IPS-18c (cell line): Measurements from ENCODE around the gene TMEM207.

Experiments used
- H3K4me3 ChIP-seq: 2 replicates; pipeline ENCODE4 v1.7.0; 2013; ENCODE audit warnings: low read depth, mild to moderate bottlenecking, low read length, moderate library complexity; ENCODE audit not compliant: insufficient read depth
- H3K9me3 ChIP-seq: one replicate; pipeline ENCODE4 v1.6.1; 2013; ENCODE audit warnings: mild to moderate bottlenecking, low read length, moderate library complexity; ENCODE audit not compliant: control insufficient read depth, insufficient read depth

TMEM207 gene

DNA sequence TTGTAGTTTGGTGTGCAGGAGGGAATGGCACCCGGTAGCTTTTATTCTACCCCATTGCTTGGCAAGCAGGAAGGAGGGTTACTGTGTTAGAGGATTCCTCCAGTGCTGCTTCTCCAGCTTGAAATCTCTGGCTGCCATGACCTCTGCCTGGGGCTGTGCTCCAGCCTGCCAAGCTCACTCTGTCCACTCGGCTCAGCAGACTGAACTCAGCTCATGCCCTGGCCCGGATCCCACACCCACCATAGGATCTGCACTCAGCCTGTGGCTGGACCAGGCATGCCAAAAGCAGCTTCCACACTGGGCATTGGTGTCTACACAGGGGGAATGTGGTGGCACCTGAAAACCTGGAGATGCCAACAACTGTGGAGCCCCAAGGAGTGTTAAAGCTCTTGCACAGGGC lies 35.4 kb downstream of the TMEM207 start:
- Histone ChIP-seq H3K9me3 (no peaks in the 10 kb centered on the region), H3K4me3 (no peak overlapping the region)

DNA sequence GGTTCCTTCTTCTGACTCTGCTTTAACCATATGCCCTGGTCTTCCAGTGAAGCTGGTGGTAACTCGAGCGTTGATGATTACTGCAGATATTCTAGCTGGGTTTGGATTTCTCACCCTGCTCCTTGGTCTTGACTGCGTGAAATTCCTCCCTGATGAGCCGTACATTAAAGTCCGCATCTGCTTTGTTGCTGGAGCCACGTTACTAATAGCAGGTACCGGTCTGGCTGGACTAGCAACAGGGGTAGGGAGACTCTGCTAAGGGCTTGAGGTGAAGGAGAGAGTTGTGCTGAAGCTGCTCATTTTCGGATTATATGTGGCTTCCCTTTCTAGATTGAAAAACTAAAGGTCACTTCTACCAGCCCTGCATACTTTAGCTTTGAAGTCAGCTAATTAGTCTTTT lies 45.0 kb downstream of the TMEM207 start:
- Histone ChIP-seq H3K4me3 (no peak overlapping the region), H3K9me3 (no peaks in the 10 kb centered on the region)

DNA sequence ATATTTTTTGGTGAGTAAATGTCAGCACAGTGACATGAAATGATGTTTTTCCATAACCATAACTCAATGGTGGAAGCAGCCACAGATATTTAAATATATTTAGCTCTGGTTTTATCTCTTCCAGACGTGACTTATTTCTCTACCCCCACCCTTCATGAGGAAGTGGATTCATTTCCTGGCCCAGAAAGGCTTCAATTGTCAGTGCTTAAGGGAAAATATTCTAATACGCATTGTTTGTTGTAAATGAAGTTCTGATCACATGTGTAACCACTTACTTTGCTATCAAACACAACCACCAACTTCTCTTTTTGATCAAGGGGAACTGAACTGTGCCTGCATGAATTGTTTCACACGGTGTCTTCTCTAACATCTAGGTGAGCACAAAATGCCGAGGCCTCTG lies 47.7 kb downstream of the TMEM207 start:
- H3K9me3 ChIP-seq, result no peaks in the 10 kb centered on the region
- no peak overlapping the region for H3K4me3 ChIP-seq

DNA sequence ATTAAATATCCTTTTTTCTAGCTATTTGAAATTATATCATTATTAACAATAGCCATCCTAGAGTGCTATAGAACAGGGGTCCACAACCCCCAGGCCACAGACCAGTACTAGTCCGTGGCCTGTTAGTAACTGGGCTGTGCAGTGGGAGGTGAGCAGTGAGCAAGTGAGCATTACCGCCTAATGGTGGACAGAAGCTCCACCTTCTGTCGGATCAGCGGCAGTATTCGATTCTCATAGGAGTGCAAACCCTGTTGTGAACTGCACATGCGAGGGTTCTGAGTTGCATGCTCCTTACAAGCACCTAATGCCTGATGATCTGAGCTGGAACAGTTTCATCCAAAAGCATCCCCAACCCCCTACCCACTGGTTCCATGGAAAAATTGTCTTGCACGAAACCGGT lies 50.0 kb downstream of the TMEM207 start:
- Histone ChIP-seq H3K9me3 (no peaks in the 10 kb centered on the region), H3K4me3 (no peak overlapping the region)

DNA sequence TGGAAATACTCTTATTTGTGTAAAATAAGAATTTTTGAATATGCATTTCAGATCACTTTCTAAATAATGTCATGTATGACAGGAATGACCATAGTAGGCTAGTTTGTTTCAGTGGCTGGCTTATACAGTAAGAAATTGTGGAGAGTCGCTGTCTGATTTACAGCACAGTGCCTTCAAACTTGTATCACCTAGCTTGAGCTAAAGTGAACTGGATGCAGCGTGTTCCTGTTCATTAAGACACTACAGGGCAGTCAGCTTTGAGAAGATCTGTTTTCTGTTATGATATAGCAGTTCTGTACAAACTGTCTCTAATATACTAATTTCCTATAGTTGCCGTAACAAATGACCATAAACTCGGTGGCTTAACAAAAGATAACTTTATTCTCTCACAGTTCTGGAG lies 51.8 kb downstream of the TMEM207 start:
- no peak overlapping the region for H3K4me3 ChIP-seq
- H3K9me3 ChIP-seq, result no peaks in the 10 kb centered on the region

DNA sequence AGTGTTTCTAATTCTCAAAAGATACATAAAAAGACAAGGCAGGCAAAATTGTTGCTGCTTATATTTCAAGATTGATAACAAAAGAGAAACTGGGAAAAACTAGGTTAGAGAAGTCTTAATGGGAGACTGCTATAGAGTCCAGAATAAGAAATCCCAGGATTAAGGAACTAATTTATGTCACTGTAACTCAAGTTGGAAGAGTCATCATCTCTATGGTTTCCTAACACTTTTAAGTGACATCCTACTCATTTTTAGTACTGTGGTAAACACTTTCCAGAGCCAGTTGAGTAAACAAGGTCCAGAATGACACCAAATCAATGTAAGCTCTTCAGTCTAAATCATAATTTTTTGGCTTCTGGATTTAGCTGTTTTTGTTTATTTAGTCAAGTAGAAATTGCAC lies 53.7 kb downstream of the TMEM207 start:
- no peaks in the 10 kb centered on the region for H3K9me3 ChIP-seq
- H3K4me3 ChIP-seq, result no peak overlapping the region

DNA sequence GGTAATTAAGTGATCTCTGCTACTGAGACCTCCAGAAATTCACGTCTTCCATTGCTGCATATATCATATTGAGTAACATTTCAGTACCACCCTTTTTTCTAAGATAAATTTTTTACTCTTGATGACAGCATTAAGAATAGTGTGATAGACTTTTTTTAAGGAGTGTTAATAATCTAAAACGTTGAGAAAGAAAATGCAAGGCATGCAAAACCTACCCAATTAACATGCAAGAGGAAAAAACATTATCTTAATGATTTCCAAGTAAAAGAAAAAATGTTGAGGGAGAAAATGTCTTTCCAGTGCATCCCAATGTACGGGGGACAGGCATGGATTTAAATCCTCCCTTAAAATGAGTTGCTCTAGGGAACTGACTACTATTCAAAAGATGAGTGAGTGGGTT lies 61.0 kb downstream of the TMEM207 start:
- no peak overlapping the region for H3K4me3 ChIP-seq
- no peaks in the 10 kb centered on the region for H3K9me3 ChIP-seq

DNA sequence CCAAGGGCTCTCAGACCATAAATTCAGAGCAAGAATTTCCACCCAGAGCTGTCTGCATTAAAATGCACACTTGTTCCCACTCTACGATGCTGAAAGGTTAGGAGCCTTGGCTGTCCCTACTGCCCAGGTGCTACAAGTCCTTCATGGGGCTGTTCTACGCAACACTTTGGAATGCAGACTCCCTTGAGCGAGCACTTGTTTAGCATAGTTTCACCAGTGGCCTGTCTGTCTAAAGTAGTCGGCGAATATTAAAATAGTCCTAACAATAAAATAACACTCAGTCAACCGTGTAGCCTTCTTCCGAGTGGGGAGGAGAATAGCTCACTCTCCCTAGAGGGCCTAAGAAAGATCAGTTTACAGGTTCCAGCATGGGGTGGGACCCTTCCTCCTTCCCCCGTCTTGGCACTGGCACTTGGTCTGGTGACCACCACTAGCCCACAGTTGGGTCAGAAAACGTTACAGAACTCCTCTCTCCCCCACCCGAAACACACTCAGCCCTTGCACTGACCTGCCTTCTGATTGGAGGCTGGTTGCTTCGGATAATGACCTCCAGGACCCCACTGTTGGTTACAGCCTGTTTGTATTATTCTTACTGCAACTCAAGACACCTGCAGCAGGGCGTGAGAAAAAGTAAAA lies 62.0 kb downstream of the TMEM207 start, which contains the start of gene CLDN16:
TSS of gene CLDN16 (plus strand) at position 586 of the 636 bp plus-strand sequence. CDS start 167 bp downstream, outside the sequence.
- Histone ChIP-seq H3K9me3 (no peaks in the 10 kb centered on the region), H3K4me3 (no peak within 1 kb of the TSS)

DNA sequence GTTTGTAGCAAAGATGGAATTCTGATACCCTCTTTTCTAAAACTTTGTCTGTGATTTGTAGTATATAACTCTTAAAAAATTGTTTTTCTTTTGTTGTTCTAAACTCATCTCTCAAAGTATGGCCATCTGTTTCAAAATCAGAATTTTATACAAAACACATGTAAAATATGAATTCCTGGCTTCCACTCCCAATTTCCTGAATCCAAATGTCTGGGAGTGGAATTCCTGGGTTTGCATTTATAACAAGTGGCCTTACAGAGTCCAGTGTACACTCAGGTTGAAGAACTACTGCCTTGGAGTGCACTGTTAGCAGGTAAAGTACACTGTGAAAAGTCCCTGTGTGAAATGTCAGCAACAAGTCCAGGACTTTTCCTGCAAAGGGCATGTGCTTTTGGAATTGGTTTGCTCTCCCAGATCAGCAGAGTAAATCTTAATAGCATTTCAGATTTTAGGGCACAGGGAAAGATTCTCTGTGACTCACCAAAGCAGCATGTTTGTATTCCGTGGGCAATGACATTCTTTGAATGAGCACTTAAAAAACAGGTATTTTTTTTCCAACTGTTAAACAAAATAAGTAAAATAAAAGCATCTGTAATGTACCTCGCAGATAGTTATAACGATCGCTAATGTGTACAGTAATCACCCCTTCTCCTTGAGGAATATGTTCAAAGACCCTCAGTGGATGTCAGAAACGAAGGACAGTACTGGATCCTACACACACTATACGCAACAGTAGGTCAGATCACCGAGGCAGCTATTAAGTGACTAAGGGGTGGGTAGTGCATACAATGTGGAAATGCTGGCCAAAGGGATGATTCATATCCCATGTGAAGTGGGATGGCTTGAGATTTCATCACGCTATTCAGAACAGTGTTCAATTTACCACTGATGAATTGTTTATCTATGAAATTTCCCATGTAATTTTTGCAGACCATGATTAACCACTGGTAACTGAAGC lies 63.7 kb downstream of the TMEM207 start:
- no peak overlapping the region for H3K4me3 ChIP-seq

DNA sequence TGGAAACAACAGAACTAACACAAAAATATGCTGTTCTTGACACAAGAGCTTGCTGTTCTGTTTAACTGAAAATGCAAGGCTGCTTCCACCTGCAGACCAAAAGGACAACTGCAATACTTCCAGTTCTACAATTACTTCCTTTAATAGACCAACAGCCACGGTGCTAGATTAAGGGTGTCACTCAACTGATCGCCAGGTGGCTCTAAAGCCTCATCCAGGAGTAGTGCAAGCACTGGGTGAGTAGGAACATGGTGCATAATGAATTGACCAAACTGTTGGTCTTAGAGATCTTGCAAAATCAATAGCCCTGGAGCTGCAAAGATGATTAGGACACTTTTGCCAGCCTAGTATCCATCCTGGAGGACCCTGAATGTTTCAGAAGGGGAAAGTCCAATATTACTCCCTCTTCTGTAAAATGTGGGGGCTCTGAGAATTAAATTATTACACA lies 65.4 kb downstream of the TMEM207 start:
- no peaks in the 10 kb centered on the region for H3K9me3 ChIP-seq
- H3K4me3 ChIP-seq, result no peak overlapping the region

More for the DNA sequence above, 63.7 kb downstream of the TMEM207 start:
- H3K9me3 ChIP-seq, result no peaks in the 10 kb centered on the region

DNA sequence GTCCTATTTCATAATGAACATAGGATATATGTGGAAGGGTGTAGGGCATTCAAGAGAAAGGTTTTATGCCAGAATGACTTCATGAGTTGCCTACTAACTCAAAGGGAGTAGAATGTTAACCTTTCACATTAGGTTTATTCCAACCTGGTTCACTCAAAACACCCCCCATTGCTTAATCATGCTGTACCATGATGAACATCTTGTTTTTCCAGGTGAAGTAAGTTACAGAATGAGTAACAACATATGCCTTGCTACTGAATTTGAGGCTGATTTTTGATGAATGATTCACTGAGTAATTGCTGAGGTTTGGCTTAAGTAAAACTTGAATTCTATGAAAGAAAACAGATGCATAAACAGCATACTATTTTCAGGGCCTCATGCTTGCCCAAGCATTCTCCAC lies 67.6 kb downstream of the TMEM207 start:
- no peaks in the 10 kb centered on the region for H3K9me3 ChIP-seq

DNA sequence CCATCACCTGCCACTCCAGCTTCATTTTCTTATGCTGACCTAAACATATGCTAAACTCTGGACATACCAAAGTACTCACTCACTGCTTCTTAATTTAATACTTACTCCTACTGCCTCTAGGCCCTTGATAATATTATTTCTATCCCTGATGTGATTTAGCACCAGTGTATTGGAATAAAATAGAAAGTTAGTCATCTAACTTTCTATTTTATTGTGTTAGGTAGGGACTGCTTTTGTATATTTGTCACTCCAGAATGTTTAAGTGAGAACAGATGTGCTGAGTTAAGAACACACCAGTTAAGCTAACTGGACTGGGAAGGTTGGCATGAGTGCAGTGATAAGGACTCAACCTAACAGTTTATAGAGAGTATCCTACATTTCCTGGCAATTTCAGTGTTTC lies 68.3 kb downstream of the TMEM207 start:
- H3K9me3 ChIP-seq, result no peaks in the 10 kb centered on the region
- H3K4me3 ChIP-seq, result no peak overlapping the region

More for the DNA sequence above, 67.6 kb downstream of the TMEM207 start:
- no peak overlapping the region for H3K4me3 ChIP-seq

DNA sequence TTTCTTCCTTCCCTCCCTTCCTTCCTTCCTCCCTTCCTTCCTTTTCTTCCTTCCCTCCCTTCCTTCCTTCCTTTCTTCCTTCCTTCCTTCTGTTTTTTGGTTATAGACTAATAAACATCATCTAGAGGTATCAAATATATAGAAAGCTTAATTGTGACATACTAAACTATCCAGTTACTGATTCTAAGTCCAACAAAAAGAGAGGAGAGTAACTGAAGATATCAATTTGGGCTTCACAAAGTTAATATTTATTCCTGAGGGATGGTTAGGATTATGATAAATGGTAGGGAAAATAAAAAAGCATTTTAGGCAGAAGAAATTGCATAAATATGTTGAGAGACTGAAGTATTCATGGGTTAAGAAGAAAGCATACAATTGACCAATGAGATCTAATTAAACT lies 69.5 kb downstream of the TMEM207 start:
- Histone ChIP-seq H3K4me3 (no peak overlapping the region), H3K9me3 (no peaks in the 10 kb centered on the region)
